ENCODE data around the gene CPA1.
A peak's percentile ranks its signal among the peaks of the same experiment; 100 is the strongest.

The CPA1 gene

DNA sequence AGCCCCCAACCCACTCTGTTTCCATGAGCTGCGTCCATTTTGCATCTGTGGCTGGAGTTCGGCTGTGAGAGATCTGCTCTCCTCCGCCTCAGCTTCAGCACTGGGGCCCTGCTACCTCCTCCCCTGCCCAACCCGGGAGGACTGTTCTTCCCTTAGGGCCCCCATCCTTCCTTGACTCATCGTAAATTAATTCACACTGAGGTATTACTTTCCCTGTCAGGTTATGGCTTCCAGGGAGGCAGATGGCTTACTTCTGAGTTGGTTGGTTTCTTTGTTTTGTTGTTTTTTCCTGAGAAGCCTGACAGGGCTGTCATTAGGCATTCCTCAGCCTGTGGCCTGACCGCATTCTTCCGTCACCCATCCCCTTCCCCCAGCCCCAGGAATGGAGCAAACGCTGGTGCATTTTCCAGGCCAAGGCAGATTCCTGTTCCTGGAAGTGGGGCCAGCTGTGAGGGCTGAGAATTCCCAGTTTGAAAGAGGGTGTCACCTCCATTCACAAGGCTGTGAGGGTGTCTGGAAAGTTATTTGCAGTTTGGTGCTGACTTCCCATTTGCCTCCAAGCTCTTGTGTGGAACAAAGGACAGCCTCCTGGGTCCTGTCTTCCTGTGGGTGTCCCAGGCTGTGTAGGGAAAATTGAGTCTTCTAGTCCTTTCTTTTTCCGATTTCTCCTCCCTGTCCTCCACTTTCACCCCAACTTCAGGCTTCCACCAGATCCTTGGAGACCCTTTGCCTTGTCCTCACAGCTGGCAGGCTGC lies 24.0 kb upstream of the CPA1 start:
- DNase-seq = peak; percentile 100

DNA sequence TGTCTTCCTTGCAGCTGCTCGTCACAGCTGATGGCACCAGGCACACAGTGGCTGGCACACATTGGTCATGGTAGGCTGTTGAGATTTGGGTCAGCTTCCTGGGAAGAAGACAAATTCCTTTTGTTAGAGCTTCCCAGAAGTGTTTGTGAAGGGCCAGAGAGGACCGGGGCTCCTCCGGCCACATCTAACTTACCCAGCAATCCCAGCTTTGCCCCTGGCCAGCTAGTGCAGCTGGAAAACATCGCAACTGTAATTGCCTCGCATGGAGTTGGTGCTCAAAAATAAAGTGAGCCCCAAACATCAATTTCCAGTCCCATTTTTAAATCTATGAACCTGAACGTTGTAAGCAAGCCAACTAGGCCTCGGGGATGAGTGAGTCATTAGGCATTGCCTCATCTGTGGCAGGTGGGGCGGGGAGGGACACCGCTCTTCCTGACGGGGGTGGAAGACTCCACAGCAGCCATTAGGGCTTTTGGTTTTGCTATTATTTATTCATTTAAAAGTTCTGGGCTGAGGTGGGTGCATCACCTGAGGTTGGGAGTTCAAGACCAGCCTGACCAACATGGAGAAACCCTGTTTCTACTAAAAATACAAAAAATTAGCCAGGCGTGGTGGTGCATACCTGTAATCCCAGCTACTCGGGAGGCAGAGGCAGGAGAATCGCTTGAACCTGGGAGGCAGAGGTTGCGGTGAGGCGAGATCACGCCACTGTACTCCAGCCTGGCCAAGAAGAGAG lies 23.2 kb upstream of the CPA1 start:
- DNase-seq = peak; percentile 60

DNA sequence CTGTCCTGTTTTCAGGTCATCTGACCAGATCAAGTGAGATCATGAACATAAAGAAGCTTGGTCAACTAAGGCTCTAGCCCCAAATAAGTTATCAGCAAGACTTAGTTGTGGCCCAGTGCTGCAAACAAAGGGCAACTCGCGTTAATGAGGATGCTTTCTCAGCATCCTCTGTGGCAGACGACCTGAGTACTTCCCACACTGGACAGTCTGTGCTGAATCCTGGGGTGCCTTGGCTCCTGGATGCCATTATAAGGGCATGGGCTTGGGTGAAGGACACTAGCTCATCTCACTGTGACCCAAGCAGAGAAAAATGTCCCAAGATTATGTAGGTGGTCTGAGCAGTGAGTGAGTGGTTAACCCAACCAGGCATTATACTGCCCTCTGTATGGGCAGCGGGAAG lies 21.8 kb upstream of the CPA1 start:
- DNase-seq = no peak

DNA sequence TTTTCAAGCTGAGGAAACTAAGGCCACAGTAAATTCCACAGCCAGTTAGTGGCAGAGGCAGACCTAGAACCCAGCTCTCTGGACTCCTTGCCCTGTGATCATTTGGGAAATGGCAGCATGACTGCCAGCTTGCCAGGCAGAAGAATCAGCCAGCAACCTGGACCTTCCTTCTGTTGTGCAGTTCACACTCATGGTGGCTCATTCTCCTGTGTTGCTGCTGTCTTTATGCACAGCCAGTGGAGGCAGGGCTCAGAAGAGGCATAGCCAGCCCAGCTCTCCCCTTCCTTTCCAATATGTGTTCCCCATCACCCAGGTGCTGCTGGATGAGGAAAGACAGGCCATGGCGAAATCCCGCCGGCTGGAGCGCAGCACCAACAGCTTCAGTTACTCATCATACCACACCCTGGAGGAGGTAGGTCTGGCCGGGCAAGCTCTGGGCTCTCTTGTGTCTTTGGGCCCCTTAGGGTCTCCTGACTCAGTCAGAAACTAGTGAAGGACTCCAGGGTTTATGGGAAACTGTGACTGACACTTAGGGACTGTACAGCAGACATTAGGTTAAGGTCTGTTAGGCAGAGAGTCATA lies 20.9 kb upstream of the CPA1 start:
- no peak for DNase-seq

DNA sequence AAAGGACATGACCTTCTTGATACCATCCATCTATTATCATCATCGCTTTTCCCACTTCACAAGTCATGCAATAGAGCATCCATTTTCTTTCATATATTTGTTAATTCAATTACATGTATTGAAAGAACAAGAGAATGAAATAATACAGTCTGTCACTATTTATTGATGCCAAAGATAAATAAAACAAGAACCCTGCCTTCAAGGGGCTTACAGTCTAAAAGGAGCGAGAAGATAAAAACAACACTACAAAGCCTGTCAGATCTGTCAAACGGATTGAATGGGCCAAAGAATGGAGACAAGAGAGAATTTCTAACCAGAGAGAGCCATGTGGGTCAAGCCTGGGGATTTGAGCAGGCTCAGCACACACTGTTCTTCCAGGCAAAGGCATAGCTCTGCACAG lies 19.8 kb upstream of the CPA1 start:
- no peak for DNase-seq

DNA sequence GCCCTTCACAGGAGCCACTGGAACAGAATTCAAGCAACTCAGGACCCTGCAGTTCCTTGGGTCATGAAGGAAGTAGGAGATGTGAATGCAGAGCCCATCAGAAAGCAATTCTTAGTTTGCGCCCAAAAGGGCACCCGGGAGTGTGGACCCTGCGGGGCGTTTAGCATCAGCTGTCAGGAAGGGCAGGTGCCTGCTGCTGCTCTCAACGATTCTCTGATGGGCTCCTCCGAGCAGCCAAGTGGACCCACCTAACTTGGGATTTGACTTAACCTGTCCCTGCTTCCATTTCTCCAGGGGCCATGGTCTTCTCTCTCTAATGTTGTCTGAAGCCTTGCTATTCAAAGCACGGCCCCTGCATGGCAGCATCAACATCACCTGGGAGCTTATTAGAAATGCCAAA lies 18.6 kb upstream of the CPA1 start:
- no peak for DNase-seq

DNA sequence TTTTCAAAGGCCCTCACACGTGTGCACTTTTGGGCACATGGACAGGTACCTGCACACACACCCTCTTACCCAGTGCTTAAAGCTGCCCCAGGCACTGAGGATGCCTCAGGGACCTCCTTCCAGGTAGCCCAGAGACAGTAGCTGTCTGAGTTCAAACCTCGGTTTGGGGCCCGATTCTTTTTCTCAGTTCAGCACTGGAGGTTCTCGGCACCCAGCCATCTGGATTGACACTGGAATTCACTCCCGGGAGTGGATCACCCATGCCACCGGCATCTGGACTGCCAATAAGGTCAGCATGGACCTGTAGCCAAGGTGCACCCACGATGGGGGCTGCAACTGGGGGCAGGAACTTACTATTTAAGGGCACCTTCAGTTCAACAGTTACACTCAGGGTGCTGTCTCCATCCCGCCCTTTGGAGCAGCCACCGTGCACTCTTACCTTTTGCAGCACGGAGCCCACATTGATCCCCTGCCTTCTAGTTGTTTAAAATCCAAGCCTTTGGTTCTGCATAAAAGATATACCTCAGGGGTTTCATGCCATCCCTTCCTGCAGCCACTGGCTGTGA lies 18.0 kb upstream of the CPA1 start:
- no peak for DNase-seq

DNA sequence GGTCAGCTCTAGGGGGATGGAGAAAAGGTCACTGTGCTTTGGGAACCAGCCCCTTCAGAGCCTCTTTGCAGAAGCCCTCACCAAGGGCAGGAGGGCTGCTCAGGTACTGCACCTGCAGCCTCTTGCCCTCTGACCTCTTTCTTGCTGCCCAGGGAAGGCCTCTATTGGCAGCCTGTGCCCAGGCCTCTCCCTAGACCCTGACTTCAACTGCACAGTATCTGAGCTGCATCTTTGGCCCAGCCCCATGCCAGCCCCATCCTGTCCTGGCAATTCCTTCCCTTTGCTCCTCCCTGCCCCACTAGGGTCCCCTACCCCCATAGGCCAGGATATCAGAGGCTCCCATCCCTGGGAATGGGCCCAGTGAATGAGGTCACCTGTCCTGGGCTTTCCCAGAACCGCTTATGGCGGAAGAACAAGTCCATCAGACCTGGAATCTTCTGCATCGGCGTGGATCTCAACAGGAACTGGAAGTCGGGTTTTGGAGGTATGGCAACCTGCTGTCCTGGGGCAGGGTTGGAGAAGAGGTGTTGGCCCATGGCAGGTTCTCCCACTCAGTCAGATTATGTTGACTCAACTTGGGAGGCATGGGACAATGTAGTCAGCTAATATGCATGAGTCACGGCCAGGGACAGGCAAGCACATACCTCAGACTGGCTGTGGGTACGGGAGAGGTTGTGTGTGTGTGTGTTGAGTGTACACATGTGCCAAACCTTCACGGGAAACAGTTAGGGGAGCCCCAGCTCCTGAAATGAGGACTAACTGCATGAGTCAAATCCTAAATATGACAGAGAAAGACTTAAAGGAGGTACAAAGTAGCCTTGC lies 17.1 kb upstream of the CPA1 start:
- peak; percentile 96 for DNase-seq

DNA sequence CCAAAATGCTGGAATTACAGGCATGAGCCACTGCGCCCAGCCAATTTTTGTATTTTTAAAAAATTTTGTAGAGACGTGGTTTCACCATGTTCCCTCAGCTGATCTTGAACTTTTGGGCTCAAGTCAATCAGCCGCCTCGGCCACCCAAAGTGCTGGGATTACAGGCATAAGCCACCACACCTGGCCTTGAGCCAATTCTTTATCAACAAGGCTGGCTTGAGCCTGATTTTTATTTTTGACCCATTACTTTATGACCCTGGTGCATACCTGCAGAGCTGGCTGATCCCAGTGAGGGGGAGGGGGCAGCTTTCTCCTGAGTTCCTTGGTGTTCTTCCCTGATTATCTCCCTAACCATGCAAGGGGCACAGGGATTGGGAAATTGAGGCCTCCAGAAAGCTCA lies 15.8 kb upstream of the CPA1 start:
- DNase-seq = no peak

DNA sequence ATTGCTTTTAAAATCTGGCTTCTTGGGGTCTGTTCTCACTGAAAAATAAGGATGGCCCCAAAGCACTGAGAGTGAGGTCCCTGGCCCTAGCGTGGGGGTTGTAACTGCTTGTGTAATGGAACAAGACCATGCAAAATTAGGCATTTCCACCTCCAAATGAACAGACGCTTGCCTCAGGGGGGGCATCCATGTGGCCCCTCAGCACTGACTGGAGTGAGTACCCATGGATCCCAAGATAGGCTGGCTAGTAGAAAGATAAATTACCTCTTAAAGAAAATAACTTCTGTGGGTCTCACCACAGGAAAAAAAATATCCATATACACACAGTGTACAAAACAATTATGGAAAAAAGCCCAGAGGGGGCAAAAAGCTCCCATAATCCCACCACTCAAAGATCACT lies 15.2 kb upstream of the CPA1 start:
- no peak for DNase-seq

DNA sequence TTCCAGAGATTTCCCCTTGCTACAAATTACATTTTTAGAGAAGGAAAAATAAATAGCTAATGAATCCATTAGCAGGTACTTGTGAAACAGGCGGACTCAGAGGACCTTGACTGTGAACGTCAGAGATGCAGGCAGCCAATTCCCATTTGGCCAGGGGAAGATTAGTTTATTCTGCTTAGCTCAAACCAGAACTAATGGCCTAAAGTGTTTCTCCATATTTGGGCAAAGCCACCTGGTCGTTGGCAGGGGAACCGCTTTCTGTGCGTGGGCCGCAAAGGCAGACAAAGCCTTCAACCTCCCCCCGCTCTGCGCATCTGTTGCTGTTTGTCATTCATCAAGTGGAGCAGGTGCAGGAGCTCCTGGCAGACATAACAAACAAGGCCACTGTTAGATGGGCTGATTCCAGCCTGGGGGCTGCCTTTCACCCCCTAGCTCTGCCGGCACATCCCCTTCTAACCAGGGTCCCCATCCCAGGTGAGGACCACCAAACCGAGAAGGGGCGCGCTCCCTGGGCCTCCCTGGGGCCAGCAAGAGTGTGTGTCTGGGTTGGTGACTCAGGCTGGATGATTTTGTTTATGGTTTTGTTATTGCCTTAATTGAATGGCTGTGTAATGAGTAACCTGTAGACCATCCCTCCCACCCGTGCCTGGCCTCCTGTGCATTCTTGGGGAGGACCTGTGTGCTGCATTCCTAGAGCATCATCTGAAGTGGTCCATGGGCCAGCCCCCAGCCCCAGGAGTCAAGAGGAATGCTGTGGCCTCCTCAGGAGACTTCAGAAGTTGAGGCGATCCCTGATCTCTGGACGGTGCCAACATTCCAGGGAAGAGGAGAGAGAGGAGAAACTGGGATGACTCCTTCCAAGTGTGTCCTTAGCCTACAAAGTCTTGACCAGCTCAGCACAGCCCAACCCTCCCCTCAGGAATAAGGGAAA lies 14.5 kb upstream of the CPA1 start:
- DNase-seq = peak; percentile 86

DNA sequence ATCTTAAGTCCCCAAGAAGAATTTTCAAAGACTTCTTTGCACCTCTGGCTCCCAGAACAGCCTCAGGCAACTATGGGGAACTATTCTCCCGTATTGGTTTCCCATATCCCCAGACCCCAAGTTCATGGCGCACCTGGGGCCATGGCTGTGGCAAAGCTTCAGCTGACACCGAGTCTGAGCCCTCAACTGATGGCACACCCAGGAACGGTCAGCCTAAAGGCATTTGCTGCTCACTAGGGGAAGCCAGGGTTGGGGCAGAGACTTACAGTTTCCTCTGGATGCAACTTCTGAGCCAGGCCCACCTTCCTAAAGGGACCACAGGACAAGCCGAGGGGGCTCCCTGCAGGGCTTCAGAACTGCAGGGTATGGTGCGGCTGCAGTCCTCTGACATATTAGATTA lies 13.7 kb upstream of the CPA1 start:
- DNase-seq = no peak

DNA sequence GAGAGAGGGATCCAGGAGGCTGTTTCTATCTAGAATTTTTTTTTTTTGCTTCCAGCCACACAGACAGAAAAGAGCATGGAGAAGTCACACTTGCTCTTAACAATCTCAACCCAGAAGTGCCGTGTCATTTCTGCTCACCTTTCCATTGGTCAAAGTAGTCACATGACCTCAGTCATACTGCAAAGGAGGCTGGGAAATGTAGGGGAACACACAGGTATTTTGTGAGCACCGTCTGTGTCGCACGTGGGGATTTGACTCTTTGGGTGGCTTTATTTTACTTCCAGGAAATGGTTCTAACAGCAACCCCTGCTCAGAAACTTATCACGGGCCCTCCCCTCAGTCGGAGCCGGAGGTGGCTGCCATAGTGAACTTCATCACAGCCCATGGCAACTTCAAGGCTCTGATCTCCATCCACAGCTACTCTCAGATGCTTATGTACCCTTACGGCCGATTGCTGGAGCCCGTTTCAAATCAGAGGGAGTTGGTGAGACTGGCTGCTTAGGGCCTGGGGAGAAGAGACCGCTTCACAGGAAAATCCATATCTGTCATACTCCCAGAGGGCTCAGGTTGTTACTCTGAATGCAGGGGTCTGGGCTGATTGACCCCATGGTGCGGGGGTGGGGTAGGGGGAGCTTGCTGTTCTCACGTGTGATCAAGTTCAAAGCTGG lies 13.1 kb upstream of the CPA1 start:
- DNase-seq = no peak

DNA sequence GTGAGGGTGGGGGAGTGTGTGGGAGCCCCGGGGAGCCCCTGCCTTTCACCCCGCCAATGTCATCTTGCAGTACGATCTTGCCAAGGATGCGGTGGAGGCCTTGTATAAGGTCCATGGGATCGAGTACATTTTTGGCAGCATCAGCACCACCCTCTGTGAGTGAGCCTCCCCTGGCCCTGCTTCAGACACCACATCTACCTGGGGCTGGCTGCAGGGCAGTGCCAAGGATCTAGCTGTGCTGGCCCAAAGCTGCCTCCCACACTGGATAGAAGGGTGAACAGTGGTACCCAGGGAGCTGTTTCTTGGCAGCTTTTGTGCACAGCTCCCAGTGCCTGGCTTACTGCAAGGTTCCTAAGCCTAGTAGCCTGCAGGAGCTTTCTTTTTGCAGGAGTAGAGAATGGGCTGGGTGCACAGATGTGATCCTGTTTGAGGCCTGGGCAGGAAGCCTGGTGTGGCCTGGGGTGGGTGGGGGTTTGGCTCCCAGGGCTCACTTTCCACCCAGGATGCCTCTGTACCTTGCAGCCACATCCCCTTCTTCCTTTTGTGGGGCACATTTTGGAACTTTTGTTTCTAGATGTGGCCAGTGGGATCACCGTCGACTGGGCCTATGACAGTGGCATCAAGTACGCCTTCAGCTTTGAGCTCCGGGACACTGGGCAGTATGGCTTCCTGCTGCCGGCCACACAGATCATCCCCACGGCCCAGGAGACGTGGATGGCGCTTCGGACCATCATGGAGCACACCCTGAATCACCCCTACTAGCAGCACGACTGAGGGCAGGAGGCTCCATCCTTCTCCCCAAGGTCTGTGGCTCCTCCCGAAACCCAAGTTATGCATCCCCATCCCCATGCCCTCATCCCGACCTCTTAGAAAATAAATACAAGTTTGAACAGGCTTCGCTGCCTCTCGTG lies 12.2 kb upstream of the CPA1 start:
- no peak for DNase-seq

DNA sequence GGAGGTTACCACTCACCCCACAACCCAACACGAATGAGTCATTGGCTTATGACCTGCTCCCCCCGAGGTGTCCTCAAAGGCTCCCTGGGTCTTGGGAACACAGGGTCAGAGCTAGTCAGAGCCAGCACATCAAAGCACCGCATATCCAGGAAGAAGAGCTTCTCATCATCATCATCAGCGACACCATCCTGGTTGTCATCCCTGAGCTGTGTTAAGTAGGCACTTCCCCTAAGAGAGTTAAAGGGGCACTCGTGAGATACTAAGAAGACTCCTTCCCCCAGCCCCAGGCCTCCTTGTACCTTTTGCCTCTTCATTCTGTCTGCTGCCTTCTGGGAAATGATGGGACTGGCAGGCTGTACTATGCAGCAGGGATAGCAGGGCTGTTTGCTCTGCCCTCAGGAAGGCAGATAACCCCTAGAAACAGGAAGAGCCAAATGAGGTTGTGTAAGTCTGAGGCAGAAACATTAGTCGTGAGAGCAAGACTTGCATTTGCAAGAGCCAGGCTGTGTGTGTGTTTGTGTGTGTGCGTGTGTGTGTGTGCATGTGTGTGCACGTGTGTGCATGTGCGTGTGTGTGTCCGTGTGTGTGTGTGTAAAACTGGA lies 11.1 kb upstream of the CPA1 start:
- DNase-seq = peak; percentile 95

DNA sequence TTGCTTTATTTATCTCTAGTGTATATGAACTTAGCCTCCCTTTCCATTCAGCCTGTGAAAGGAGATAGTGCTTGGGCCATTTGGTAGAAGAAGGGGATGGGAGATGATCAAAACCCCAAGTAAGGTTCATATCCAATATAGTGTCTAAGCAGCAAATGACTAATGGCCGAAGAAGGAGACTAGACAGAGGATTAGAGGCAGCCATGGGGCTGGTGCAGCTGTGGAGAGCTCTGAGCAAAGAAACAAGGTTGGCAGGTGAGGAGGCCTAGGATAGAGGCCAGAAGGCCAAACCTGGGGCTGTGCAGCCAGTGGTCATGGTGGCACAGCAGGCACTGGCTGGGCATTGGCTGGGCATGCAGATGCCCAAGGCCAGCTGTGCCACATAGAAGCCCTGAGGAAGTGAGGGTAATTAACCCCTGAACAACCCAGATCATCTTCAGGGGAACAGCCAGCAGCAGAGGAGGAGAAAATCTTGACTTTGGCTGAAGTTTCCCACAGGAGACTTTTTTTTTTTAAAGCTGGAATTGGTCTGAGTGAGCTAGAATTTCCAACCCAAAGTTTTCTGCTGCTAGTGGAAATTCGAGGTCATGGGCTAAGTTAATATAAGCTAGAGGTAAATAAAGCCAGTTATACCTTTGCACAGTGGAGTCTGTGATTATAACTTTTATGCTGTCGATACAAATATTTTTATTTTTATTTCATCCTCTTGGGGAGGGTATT lies 10.3 kb upstream of the CPA1 start:
- peak; percentile 52 for DNase-seq

DNA sequence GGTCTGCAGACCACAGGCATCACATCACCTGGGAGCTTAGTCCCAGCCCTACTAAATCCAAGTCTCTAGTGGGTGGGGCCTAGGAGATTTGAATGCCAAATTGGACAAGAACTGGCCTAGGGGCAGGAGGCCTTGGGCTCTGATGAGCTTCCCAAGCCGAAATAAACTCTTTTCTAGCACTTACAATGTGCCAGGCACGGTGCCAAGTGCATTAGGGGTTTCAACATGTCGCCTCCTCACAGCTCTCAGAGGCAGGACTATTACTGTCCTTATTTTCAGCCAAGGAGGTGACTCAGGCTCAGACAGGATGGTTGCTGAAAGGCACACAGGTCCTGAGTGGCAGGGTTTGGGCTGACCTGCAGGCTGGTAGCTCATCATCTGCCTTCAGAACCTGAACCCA lies 9.2 kb upstream of the CPA1 start:
- peak; percentile 56 for DNase-seq

DNA sequence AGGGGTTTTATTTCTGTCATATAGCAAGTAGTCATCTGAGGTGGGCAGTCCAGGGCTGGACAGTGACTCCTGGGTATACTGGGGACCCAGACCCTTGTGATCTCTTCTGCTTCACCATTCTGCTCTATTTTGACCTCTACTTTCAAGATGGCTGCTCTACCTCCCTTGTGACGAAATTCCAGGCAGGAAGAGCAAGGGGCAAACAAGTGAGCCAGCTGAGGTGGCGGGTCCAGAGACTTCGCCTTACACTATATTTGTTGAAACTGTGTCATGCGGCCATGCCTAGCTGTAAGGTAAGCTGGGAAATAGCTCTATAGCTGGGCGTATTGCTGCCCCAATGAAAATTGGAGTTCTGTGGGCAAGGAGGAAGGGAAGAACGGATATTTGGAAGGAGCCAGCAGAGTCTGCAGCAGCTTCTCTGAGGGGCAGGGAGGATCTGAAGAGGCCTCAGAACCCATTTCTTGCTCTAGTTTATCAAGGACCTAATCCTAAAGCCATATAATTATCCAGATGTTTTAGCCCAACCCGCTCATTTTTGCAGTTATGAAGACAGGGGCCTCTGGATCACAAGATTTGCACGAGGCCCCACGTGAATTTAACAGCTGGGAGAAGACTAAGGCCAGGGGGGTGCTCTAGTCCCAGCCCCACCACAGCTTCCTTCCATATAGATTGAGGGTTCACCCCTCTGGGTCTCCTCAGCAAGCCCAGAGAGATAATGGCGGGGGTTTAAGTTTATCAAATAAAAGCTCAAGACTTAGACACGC lies 7.7 kb upstream of the CPA1 start:
- DNase-seq = peak; percentile 47
